MM.1S (cell line): ENCODE data around the gene TMEM108.

Source experiments
- EZH2 ChIP-seq: fragments of 300-600 bp; sonication (generic); optimal IDR thresholded peaks from 2 replicates; pipeline ENCODE3; 2017; ENCODE audit warnings: low read depth, mild to moderate bottlenecking, antibody characterized with exemption, low read length, mixed read lengths
- EZH2phosphoT487 ChIP-seq: fragments of 300-600 bp; sonication (generic); IDR thresholded peaks from 2 replicates; pipeline ENCODE4 v1.6.1; 2018; ENCODE audit warnings: antibody characterized with exemption, low read length
- TF ChIP-seq, protein P1 (sequence below): fragments of 300-600 bp; sonication (generic); IDR thresholded peaks from 2 replicates; pipeline ENCODE4 v1.5.1; 2016; ENCODE audit warnings: antibody characterized with exemption, low read length, mixed read lengths

GRCh38 chr3:133330522-133330921, 292.3 kb downstream of the TMEM108 start:
- TF ChIP-seq, protein P1, sequence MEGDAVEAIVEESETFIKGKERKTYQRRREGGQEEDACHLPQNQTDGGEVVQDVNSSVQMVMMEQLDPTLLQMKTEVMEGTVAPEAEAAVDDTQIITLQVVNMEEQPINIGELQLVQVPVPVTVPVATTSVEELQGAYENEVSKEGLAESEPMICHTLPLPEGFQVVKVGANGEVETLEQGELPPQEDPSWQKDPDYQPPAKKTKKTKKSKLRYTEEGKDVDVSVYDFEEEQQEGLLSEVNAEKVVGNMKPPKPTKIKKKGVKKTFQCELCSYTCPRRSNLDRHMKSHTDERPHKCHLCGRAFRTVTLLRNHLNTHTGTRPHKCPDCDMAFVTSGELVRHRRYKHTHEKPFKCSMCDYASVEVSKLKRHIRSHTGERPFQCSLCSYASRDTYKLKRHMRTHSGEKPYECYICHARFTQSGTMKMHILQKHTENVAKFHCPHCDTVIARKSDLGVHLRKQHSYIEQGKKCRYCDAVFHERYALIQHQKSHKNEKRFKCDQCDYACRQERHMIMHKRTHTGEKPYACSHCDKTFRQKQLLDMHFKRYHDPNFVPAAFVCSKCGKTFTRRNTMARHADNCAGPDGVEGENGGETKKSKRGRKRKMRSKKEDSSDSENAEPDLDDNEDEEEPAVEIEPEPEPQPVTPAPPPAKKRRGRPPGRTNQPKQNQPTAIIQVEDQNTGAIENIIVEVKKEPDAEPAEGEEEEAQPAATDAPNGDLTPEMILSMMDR, result no peak
- TF ChIP-seq EZH2 (no peak), EZH2phosphoT487 (no peak)
